ENCODE results near the gene TRMT5. TPM values are rescaled to one million over a fixed set of nuclear protein-coding genes. Genes with fewer than 3 reads are reported as not detected.

Gene TRMT5
- total and polyA plus RNA-seq, 9 of the 15 experiments (the other 6 are each of a cell fraction or from before 2014, with no cell fraction given), result 8.4 to 20.0 (median 15.1) TPM

DNA sequence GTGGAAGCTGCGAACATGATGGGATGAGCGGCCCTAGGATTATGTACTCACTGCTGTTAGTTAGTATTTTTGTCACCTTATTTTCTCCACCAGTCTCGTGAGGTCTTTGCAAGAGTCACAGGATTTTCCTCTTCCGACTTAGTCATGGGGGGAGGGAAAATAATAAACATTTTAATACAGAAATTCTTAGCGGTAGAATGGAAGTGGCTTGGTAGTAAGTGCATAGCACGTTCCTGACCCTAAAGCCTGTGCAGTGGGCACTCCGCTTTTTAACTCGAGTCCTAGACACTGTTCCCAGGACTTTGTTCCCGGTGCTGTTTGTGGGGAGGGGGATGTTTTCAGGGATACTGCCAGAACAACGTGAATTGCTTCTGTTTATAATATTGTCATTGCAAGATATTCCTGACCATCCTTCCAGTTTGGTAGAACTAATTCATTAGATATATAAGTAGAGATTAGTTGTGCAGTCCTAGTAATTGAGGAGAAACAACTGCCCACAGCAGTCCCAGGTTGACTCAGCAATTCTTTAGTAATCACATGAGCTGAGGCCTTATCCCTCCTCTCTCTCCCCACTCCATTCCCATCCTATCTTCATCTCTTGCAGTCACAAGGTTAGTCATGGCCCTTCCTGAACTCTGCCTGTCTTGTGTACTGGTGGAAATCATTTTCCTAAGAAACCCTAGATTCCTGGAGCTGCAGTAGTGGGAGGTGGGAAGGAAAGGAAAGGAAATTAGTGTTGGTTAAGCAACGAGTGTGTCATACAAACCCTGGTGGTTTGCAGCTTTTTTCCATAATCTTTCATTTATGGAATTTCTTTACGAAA, 965 bp upstream of the TRMT5 start (continued):
- TF ChIP-seq, protein P1, sequence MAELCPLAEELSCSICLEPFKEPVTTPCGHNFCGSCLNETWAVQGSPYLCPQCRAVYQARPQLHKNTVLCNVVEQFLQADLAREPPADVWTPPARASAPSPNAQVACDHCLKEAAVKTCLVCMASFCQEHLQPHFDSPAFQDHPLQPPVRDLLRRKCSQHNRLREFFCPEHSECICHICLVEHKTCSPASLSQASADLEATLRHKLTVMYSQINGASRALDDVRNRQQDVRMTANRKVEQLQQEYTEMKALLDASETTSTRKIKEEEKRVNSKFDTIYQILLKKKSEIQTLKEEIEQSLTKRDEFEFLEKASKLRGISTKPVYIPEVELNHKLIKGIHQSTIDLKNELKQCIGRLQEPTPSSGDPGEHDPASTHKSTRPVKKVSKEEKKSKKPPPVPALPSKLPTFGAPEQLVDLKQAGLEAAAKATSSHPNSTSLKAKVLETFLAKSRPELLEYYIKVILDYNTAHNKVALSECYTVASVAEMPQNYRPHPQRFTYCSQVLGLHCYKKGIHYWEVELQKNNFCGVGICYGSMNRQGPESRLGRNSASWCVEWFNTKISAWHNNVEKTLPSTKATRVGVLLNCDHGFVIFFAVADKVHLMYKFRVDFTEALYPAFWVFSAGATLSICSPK (IDR thresholded peaks at IDR 0.05; ENCODE audit: borderline replicate concordance), result no peak
- TF ChIP-seq, protein P2, sequence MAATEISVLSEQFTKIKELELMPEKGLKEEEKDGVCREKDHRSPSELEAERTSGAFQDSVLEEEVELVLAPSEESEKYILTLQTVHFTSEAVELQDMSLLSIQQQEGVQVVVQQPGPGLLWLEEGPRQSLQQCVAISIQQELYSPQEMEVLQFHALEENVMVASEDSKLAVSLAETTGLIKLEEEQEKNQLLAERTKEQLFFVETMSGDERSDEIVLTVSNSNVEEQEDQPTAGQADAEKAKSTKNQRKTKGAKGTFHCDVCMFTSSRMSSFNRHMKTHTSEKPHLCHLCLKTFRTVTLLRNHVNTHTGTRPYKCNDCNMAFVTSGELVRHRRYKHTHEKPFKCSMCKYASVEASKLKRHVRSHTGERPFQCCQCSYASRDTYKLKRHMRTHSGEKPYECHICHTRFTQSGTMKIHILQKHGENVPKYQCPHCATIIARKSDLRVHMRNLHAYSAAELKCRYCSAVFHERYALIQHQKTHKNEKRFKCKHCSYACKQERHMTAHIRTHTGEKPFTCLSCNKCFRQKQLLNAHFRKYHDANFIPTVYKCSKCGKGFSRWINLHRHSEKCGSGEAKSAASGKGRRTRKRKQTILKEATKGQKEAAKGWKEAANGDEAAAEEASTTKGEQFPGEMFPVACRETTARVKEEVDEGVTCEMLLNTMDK (IDR thresholded peaks at IDR 0.05; ENCODE audit: borderline replicate concordance, insufficient read depth, low read depth, low read length, poor library complexity, severe bottlenecking), result no peak
- no peak for TF ChIP-seq HCFC1 (IDR thresholded peaks at IDR 0.05; ENCODE audit: low read depth, low read length)
- TF ChIP-seq PTBP1 (IDR thresholded peaks at IDR 0.05; ENCODE audit: low read depth, low read length), result no peak
- no peak for TF ChIP-seq ZBTB17 (CRISPR knock-in tag; IDR thresholded peaks at IDR 0.05)
- peak; percentile 40; the same call in 1 of the 2 replicates for TF ChIP-seq HDAC2 (IDR thresholded peaks at IDR 0.05)
- no peak; the same call in 1 of the 2 replicates for TF ChIP-seq PHF8 (IDR thresholded peaks at IDR 0.05; ENCODE audit: borderline replicate concordance, low read length)
- no peak; the same call in 1 of the 2 replicates for TF ChIP-seq FOXJ2 (tag; IDR thresholded peaks at IDR 0.05)
- TF ChIP-seq NELFE (IDR thresholded peaks at IDR 0.05; ENCODE audit: insufficient read depth, insufficient read length), result no peak
- no peak for TF ChIP-seq BMI1 (IDR thresholded peaks at IDR 0.05; ENCODE audit: low read length)
- TF ChIP-seq, protein P3, sequence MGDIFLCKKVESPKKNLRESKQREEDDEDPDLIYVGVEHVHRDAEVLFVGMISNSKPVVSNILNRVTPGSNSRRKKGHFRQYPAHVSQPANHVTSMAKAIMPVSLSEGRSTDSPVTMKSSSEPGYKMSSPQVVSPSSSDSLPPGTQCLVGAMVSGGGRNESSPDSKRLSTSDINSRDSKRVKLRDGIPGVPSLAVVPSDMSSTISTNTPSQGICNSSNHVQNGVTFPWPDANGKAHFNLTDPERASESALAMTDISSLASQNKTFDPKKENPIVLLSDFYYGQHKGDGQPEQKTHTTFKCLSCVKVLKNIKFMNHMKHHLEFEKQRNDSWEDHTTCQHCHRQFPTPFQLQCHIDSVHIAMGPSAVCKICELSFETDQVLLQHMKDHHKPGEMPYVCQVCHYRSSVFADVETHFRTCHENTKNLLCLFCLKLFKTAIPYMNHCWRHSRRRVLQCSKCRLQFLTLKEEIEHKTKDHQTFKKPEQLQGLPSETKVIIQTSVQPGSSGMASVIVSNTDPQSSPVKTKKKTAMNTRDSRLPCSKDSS (IDR thresholded peaks at IDR 0.05; ENCODE audit: low read depth, partially characterized antibody), result no peak
- TF ChIP-seq, protein P4, sequence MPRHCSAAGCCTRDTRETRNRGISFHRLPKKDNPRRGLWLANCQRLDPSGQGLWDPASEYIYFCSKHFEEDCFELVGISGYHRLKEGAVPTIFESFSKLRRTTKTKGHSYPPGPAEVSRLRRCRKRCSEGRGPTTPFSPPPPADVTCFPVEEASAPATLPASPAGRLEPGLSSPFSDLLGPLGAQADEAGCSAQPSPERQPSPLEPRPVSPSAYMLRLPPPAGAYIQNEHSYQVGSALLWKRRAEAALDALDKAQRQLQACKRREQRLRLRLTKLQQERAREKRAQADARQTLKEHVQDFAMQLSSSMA (CRISPR knock-in tag; IDR thresholded peaks at IDR 0.05), result no peak
- TF ChIP-seq, protein P5, sequence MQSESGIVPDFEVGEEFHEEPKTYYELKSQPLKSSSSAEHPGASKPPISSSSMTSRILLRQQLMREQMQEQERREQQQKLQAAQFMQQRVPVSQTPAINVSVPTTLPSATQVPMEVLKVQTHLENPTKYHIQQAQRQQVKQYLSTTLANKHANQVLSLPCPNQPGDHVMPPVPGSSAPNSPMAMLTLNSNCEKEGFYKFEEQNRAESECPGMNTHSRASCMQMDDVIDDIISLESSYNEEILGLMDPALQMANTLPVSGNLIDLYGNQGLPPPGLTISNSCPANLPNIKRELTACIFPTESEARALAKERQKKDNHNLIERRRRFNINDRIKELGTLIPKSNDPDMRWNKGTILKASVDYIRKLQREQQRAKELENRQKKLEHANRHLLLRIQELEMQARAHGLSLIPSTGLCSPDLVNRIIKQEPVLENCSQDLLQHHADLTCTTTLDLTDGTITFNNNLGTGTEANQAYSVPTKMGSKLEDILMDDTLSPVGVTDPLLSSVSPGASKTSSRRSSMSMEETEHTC (IDR thresholded peaks at IDR 0.05), result peak; percentile 93
- peak; percentile 52 for TF ChIP-seq TAF7 (tag; IDR thresholded peaks at IDR 0.05)
- peak; percentile 96 for TF ChIP-seq C11orf30 (IDR thresholded peaks at IDR 0.05; ENCODE audit: low read depth)
- no peak for TF ChIP-seq RAD21 (CRISPR knock-in tag; conservative IDR thresholded peaks at IDR 0.05 in 1 of 2, IDR thresholded peaks at IDR 0.05 in 1 of 2)
- no peak for TF ChIP-seq ZBED1 (IDR thresholded peaks at IDR 0.05)
- no peak for TF ChIP-seq ZKSCAN3 (CRISPR knock-in tag; IDR thresholded peaks at IDR 0.05)
- TF ChIP-seq SETDB1 (IDR thresholded peaks at IDR 0.05; ENCODE audit: low read length), result no peak
- peak; percentile 49 for TF ChIP-seq EP400 (IDR thresholded peaks at IDR 0.05)
- TF ChIP-seq ZNF764 (CRISPR knock-in tag; IDR thresholded peaks at IDR 0.05; ENCODE audit: low read depth), result no peak
